Activated T-helper 17 cell treated with anti-CD3 and anti-CD28 coated beads, Interleukin-2, amount 50 U/mL, for 72 hours (primary cell): ENCODE measurements around the gene MT1HL1. TPM values are rescaled to one million over a fixed set of nuclear protein-coding genes. Genes with fewer than 3 reads are reported as not detected.

Source experiments
- ATAC-seq: fragments of 150-1000 bp; cut with Tn5 transposase; replicated peaks from 2 replicates; pipeline ENCODE4 v1.10.0; 2021; ENCODE audit warnings: mild to moderate bottlenecking, moderate library complexity
- H3K27ac Mint-ChIP-seq: one replicate; pipeline ENCODE4 v1.8.0; 2022; ENCODE audit warnings: mixed read lengths
- H3K27me3 Mint-ChIP-seq: one replicate; pipeline ENCODE4 v1.8.0; 2022; ENCODE audit warnings: mixed read lengths
- H3K36me3 Mint-ChIP-seq: one replicate; pipeline ENCODE4 v1.8.0; 2022; ENCODE audit warnings: low read depth, mild to moderate bottlenecking, mixed read lengths
- H3K4me1 Mint-ChIP-seq: one replicate; pipeline ENCODE4 v1.8.0; 2022; ENCODE audit warnings: mixed read lengths
- H3K4me3 Mint-ChIP-seq: one replicate; pipeline ENCODE4 v1.8.0; 2022; ENCODE audit warnings: mild to moderate bottlenecking, mixed read lengths
- H3K9me3 Mint-ChIP-seq: one replicate; pipeline ENCODE4 v1.8.0; 2022; ENCODE audit warnings: mixed read lengths
- total RNA-seq, 2 donors: library from RNA; stranded (reverse); gene quantifications; one replicate each; pipeline ENCODE4 v1.2.3, GENCODE V29; 2022

Gene MT1HL1
- total RNA-seq, 2 donors from 2014 or later, result not detected

GRCh38 chr1:237033061-237033460 is 28.8 kb upstream of the MT1HL1 start:
- no peak overlapping the region for H3K4me3 Mint-ChIP-seq
- H3K36me3 Mint-ChIP-seq, result no peaks in the 10 kb centered on the region
- H3K27ac Mint-ChIP-seq, result no peak overlapping the region
- H3K27me3 Mint-ChIP-seq, result peaks cover 30% of the 10 kb centered on the region
- no peak for ATAC-seq
- H3K9me3 Mint-ChIP-seq, result peaks cover 6% of the 10 kb centered on the region
- peaks cover 4% of the 10 kb centered on the region for H3K4me1 Mint-ChIP-seq

- Mint-ChIP-seq H3K27me3 (peaks cover 34% of the 10 kb centered on the region), H3K36me3 (no peaks in the 10 kb centered on the region), H3K9me3 (peaks cover 6% of the 10 kb centered on the region), H3K4me3 (no peak overlapping the region), H3K27ac (no peak overlapping the region), H3K4me1 (peaks cover 4% of the 10 kb centered on the region)
- ATAC-seq, result no peak
These were observed 27.8 kb upstream of the MT1HL1 start for GRCh38 chr1:237032029-237032428.

- ATAC-seq, result no peak
- peaks cover 4% of the 10 kb centered on the region for H3K4me1 Mint-ChIP-seq
- H3K9me3 Mint-ChIP-seq, result peaks cover 6% of the 10 kb centered on the region
- no peak overlapping the region for H3K4me3 Mint-ChIP-seq
- no peak overlapping the region for H3K27ac Mint-ChIP-seq
- H3K36me3 Mint-ChIP-seq, result no peaks in the 10 kb centered on the region
- H3K27me3 Mint-ChIP-seq, result peaks cover 34% of the 10 kb centered on the region
These were observed 27.2 kb upstream of the MT1HL1 start for GRCh38 chr1:237031480-237031879.

DNA sequence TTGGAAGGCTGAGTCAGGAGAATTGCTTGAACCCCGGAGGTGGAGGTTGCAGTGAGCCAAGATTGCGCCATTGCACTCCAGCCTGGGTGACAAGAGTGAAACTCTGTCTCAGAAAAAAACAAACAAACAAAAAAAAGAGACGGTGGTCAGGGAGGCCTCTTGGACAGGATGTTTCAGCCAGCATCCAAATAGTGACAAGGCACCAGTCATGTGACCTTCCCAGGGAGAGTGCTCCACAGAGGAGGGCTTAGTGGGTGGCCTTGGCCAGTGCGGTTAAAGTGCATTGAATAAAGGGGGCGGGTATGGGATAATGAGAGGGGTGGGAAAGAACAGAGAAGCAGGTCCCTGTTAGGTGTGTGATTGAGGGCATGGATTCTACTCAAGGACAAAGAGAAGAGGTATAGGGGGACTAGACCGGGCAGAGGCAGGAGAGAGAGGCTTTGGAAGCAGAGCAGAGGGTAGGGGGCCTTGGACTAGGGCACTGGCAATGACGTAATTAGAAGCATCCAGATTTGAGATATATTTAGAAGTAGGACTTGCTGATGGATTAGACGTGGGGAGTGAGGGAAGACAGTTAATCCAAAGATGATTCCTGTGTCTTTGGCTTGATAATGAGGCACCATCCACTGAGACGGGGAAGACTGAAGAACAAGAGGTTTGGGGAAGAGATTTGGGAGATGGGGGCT is 25.8 kb upstream of the MT1HL1 start:
- no peaks in the 10 kb centered on the region for H3K36me3 Mint-ChIP-seq
- ATAC-seq, result no peak
- no peak overlapping the region for H3K4me3 Mint-ChIP-seq
- H3K4me1 Mint-ChIP-seq, result peaks cover 4% of the 10 kb centered on the region
- H3K27ac Mint-ChIP-seq, result no peak overlapping the region
- H3K27me3 Mint-ChIP-seq, result peaks cover 38% of the 10 kb centered on the region
- peaks cover 11% of the 10 kb centered on the region for H3K9me3 Mint-ChIP-seq

DNA sequence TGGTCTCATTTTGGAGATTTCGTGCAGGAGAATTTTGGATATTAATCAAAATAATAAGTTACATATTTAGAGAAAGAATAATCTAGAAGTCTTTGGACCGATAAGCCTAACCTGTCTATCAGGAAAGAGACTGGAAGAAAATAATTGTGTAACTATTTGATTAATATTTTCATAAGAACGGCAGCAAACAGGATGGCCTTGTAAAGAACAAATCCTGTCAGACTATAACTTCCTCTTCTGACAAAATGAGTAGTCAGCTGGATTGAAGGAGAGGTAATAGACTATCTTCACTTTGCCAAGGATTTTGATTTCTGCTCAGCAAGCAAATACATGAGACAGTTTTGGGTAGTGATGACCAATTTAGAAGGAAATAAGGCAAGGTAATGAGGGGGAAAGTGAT is 25.0 kb upstream of the MT1HL1 start:
- H3K9me3 Mint-ChIP-seq, result peaks cover 11% of the 10 kb centered on the region
- ATAC-seq, result no peak
- H3K27me3 Mint-ChIP-seq, result peaks cover 34% of the 10 kb centered on the region
- peaks cover 4% of the 10 kb centered on the region for H3K4me1 Mint-ChIP-seq
- no peak overlapping the region for H3K27ac Mint-ChIP-seq
- no peaks in the 10 kb centered on the region for H3K36me3 Mint-ChIP-seq
- no peak overlapping the region for H3K4me3 Mint-ChIP-seq

DNA sequence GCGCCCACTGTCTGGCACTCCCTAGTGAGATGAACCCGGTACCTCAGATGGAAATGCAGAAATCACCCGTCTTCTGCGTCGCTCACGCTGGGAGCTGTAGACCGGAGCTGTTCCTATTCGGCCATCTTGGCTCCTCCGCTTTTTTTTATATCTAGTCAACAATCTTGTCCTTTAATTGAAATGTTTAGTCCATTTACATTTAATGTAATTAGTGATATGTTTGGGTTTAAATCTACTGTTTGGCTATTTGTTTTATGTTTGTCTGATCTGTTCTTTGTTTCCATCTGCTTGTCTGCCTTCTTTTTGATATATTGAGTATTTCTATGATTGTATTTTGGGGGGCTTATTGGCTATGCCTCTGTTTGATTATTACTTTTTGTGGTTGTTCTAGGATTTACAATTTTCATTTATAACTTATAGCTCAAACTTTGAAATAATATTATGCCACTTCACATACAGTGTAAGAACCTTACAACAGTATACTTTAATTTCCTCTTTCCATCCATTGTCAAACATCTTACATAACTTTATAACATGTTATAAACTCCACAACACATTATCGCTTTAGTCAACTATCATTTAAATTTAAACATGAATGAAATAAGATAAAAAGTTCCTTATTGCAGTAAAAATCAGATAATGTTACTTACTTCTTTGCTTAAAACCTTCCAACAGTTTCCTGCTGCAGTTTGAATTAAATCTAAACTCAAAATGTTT is 21.3 kb upstream of the MT1HL1 start:
- H3K36me3 Mint-ChIP-seq, result no peaks in the 10 kb centered on the region
- H3K4me1 Mint-ChIP-seq, result peaks cover 4% of the 10 kb centered on the region
- H3K27me3 Mint-ChIP-seq, result peaks cover 21% of the 10 kb centered on the region
- no peak for ATAC-seq
- peaks cover 11% of the 10 kb centered on the region for H3K9me3 Mint-ChIP-seq
- no peak overlapping the region for H3K27ac Mint-ChIP-seq
- no peak overlapping the region for H3K4me3 Mint-ChIP-seq

DNA sequence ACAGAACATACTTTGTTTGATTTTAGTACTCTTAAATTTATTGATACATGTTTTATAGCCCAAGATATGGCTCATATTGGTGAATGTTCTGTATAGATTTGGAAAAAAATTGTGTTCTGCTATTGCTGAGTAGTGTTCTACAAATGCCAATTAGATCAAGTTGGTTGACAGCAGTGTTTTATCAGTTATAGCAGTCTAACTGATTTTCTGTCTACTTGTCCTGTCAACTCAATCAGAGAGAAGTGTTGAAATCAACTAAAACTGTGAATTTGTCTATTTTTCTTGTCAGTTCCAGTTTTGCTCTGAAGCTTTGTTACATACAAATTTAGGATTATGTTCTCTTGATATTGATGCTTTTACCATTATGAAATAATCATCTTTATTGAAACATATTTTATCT is 14.7 kb upstream of the MT1HL1 start:
- H3K27me3 Mint-ChIP-seq, result peaks cover 7% of the 10 kb centered on the region
- ATAC-seq, result no peak
- H3K4me3 Mint-ChIP-seq, result no peak overlapping the region
- no peaks in the 10 kb centered on the region for H3K36me3 Mint-ChIP-seq
- no peaks in the 10 kb centered on the region for H3K9me3 Mint-ChIP-seq
- no peak overlapping the region for H3K27ac Mint-ChIP-seq
- H3K4me1 Mint-ChIP-seq, result no peaks in the 10 kb centered on the region

DNA sequence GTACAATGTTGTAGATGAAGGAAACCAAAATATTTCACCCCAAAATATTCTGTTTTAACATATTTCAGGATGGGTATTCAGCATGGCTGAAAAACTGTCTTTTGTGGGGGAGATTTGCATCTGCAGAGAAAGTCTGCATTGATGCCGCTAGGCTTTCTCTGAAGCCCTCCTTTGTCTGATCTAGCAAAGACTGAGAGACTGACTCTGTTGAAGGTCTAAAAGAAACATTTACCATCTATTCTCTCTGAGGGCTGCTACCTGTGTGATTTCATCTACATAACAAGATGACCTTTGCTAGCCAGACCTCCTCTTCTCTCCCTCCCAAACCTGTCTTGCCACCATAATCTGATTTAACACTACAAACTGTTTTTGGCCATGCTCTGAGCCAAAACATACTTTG is 12.4 kb upstream of the MT1HL1 start:
- peaks cover 7% of the 10 kb centered on the region for H3K27me3 Mint-ChIP-seq
- no peaks in the 10 kb centered on the region for H3K36me3 Mint-ChIP-seq

GRCh38 chr1:237013608-237014007 is 9.4 kb upstream of the MT1HL1 start:
- ATAC-seq, result no peak

More for the DNA sequence above, 12.4 kb upstream of the MT1HL1 start:
- no peak overlapping the region for H3K4me3 Mint-ChIP-seq
- no peaks in the 10 kb centered on the region for H3K4me1 Mint-ChIP-seq
- no peak for ATAC-seq
- no peaks in the 10 kb centered on the region for H3K9me3 Mint-ChIP-seq
- H3K27ac Mint-ChIP-seq, result no peak overlapping the region

GRCh38 chr1:237012788-237013383 is 8.6 kb upstream of the MT1HL1 start:
- Mint-ChIP-seq H3K27me3 (peaks cover 3% of the 10 kb centered on the region), H3K4me3 (no peak overlapping the region), H3K27ac (no peak overlapping the region), H3K9me3 (peaks cover 4% of the 10 kb centered on the region), H3K4me1 (no peaks in the 10 kb centered on the region), H3K36me3 (no peaks in the 10 kb centered on the region)
- no peak for ATAC-seq

More at GRCh38 chr1:237013608-237014007, 9.4 kb upstream of the MT1HL1 start:
- H3K36me3 Mint-ChIP-seq, result no peaks in the 10 kb centered on the region
- H3K27me3 Mint-ChIP-seq, result peaks cover 6% of the 10 kb centered on the region
- H3K27ac Mint-ChIP-seq, result no peak overlapping the region
- H3K9me3 Mint-ChIP-seq, result peaks cover under 1% of the 10 kb centered on the region
- no peak overlapping the region for H3K4me3 Mint-ChIP-seq
- H3K4me1 Mint-ChIP-seq, result no peaks in the 10 kb centered on the region

DNA sequence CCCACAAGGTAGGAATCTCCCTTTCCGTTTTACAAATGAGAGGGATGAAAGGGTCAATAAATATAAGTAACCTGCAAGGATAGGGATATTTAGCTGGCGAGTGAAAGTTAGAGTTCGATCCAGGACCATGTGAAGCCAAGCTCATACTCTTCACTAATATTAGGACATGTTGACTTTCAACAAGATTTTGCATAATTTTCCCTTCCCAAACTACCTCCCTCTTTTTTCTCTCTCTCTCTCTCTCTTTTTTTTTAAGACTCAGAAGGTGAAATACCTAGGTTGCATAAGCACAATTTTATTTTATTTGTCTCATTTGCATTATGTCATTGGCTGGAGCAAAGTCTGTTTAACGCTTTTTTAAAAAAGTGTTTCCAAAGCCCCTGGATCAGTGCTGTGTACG is 8.1 kb upstream of the MT1HL1 start:
- Mint-ChIP-seq H3K36me3 (no peaks in the 10 kb centered on the region), H3K27ac (no peak overlapping the region), H3K4me1 (no peaks in the 10 kb centered on the region), H3K4me3 (no peak overlapping the region), H3K27me3 (peaks cover 1% of the 10 kb centered on the region), H3K9me3 (peaks cover 4% of the 10 kb centered on the region)
- ATAC-seq, result no peak

GRCh38 chr1:237011432-237011831 is 7.2 kb upstream of the MT1HL1 start:
- no peak for ATAC-seq
- Mint-ChIP-seq H3K27ac (no peak overlapping the region), H3K4me3 (no peak overlapping the region), H3K9me3 (peaks cover 4% of the 10 kb centered on the region), H3K4me1 (no peaks in the 10 kb centered on the region), H3K27me3 (no peaks in the 10 kb centered on the region), H3K36me3 (no peaks in the 10 kb centered on the region)

DNA sequence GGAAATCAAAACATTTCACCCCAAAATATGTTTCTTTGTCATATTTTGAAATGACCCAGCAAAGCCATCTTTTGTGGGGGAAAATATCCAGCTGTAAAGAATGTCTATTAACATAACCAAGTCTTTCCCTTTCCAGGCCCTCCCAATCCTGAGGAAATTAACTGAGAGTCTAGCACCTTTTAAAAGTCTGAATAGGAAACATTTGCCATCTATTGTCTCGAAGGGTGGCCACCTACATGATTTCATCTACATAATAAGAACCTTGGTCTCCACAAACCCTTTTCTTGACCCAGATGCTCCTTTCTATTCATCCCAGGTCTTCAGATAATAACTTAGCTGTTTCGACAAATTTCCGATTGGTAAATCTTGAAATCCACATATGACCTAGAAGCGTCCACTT is 5.4 kb upstream of the MT1HL1 start:
- Mint-ChIP-seq H3K4me1 (no peaks in the 10 kb centered on the region), H3K36me3 (no peaks in the 10 kb centered on the region), H3K9me3 (peaks cover 4% of the 10 kb centered on the region), H3K27me3 (no peaks in the 10 kb centered on the region), H3K4me3 (no peak overlapping the region), H3K27ac (no peak overlapping the region)
- no peak for ATAC-seq

GRCh38 chr1:237007147-237007881 is 3.1 kb upstream of the MT1HL1 start:
- Mint-ChIP-seq H3K4me1 (no peaks in the 10 kb centered on the region), H3K4me3 (no peak overlapping the region), H3K9me3 (peaks cover 4% of the 10 kb centered on the region), H3K27me3 (peaks cover 7% of the 10 kb centered on the region), H3K36me3 (no peaks in the 10 kb centered on the region), H3K27ac (no peak overlapping the region)
- ATAC-seq, result no peak
